ENCODE data around the gene PDE4C. TPM values are rescaled to one million over a fixed set of nuclear protein-coding genes. Genes with fewer than 3 reads are reported as not detected.
A peak's percentile ranks its signal among the peaks of the same experiment; 100 is the strongest.

The PDE4C gene
- total and polyA plus RNA-seq, 9 of the 15 experiments (the other 6 are each of a cell fraction or from before 2014, with no cell fraction given) = 0.04 to 0.91 (median 0.20) TPM; not detected in 1

DNA sequence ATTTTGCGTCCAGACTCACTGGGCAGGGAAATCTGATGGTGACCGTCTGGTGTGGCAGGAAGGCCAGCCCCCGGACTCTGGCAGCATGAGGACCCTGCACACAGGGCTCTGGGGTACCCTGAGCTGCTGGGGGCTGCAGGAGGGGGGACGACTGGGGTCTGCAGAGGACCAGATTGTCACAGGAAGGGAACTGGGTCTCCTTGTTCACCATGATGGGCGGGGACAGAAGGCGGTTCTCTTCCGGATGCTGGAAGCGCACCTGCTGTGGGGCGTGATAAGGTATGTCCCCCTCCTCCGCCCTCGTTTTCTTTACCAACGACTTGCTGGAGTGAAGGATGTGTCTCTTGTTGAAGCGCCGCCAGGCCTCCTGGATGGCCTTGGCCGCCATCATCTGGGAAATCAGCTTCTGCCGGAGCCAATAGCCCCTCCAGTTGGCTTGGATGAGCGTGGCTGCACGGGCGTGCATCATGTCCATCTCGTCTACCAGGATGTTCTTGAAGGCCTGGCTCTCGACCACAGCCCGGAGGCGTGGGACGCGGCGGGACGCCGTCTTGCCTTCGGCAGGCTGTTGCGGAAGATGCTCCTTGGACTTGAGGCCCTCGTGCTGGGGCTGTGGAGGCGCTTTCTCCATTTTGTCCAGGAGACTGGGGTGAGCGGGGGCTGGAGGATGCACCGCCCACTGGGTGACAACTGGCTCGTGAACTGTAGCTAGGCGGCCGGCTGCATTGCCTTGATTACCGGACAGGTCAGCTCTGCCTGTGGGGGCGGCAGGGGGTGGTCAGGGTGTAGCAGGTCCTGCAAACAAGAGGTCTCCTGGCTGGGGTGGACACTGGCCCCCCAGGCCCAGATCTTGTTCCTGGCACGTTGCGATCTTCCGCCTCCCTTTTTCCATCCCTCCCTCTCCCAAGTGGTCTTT, 40.8 kb upstream of the PDE4C start:
- ATAC-seq (peak; percentile 41), FAIRE-seq (peak; percentile 62), DNase-seq (ENCODE audit: extremely low read depth in 1 of 4, low spot score in 3 of 4) (peak; percentile 44 to 51 (median 47))
- Histone ChIP-seq H3K79me2 (ENCODE audit: control insufficient read depth, insufficient read depth, low read length) (no peaks in the 10 kb centered on the region), H3K27me3 (ENCODE audit: control insufficient read depth in 2 of 2, insufficient read depth in 2 of 2, low read length in 2 of 2) (no peaks in the 10 kb centered on the region), H3K4me3 (no peak overlapping the region), H3K4me2 (ENCODE audit: insufficient read depth, low read length) (peak overlapping the region; percentile 46), H4K20me1 (replicated peaks; ENCODE audit: control insufficient read depth, insufficient read depth, low read length) (no peaks in the 10 kb centered on the region), H3K27ac (ENCODE audit: extremely low read depth, low read depth, low read length) (no peak overlapping the region), H3K4me1 (replicated peaks in 1 of 2; ENCODE audit: control insufficient read depth in 2 of 2, insufficient read depth in 2 of 2, low read length in 2 of 2) (peaks cover 14 to 37% of the 10 kb centered on the region in 2 experiments), H3K36me3 (ENCODE audit: control insufficient read depth, insufficient read depth, low read length) (no peaks in the 10 kb centered on the region), H3K9ac (ENCODE audit: insufficient read depth in 1 of 2, low read depth in 2 of 2, low read length in 2 of 2) (peak overlapping the region in 1 of 2 experiments; percentile 56; a peak in 2 of 4 replicates), H2AFZ (ENCODE audit: low read depth, low read length) (peak overlapping the region; percentile 81), H3K9me1 (ENCODE audit: control insufficient read depth, insufficient read depth, low read length) (no peaks in the 10 kb centered on the region), H3K9me3 (replicated peaks; ENCODE audit: control insufficient read depth, insufficient read depth, low read depth, low read length) (no peaks in the 10 kb centered on the region)
- BruUV-seq (replicated peaks) = no TSS peak
- POLR2A ChIA-PET = interaction anchor here (5.7 kb wide), 1 partner anchor 13 kb away, joined by 45 read pairs; the partner anchor contains the start of gene JUND
- in situ Hi-C loops (cut with MboI) = no loop called here
- 22% methylated on average over 42 of the region's 42 CpGs for WGBS (ENCODE audit: insufficient coverage, low coverage, missing lambda C conversion rate)
- intact Hi-C loops (cut with micrococcal nuclease) = no loop called here
- CTCF ChIA-PET (ENCODE audit: low intra/inter-chr PET ratio) = interaction anchor here (0.7 kb wide), 1 partner anchor 138 kb away, joined by 3 read pairs; no protein-coding TSS in a partner anchor
- no peak for TF ChIP-seq MCM3 (IDR thresholded peaks at IDR 0.05)
- TF ChIP-seq DNMT1 (IDR thresholded peaks at IDR 0.05) = no peak
- TF ChIP-seq EP400 (IDR thresholded peaks at IDR 0.05) = no peak
- TF ChIP-seq ELF2 (CRISPR knock-in tag; IDR thresholded peaks at IDR 0.05) = no peak
- no peak for TF ChIP-seq MAFG (tag; conservative IDR thresholded peaks at IDR 0.05)
- TF ChIP-seq STAT5B (CRISPR knock-in tag; IDR thresholded peaks at IDR 0.05) = no peak
- no peak for TF ChIP-seq TOE1 (IDR thresholded peaks at IDR 0.05; ENCODE audit: borderline replicate concordance)
- TF ChIP-seq TOE1 (CRISPR knock-in tag; IDR thresholded peaks at IDR 0.05; ENCODE audit: borderline replicate concordance, low read depth) = no peak
- TF ChIP-seq TFAP4 (CRISPR knock-in tag; IDR thresholded peaks at IDR 0.05; ENCODE audit: borderline replicate concordance) = 0 out of 2 replicates have a peak, but pooled peaks have one; percentile 14
- TF ChIP-seq MBD1 (CRISPR knock-in tag; IDR thresholded peaks at IDR 0.05) = no peak
- no peak for TF ChIP-seq LEF1 (IDR thresholded peaks at IDR 0.05)
- no peak for TF ChIP-seq ZBTB8A (IDR thresholded peaks at IDR 0.05; ENCODE audit: partially characterized antibody)
- TF ChIP-seq ZNF589 (CRISPR knock-in tag; IDR thresholded peaks at IDR 0.05; ENCODE audit: low read depth) = no peak
- no peak for TF ChIP-seq CREB3 (tag; conservative IDR thresholded peaks at IDR 0.05; ENCODE audit: low read depth)
- TF ChIP-seq TBL1XR1 (IDR thresholded peaks at IDR 0.05; ENCODE audit: low read length in 2 of 2) = no peak
- TF ChIP-seq, protein P1, sequence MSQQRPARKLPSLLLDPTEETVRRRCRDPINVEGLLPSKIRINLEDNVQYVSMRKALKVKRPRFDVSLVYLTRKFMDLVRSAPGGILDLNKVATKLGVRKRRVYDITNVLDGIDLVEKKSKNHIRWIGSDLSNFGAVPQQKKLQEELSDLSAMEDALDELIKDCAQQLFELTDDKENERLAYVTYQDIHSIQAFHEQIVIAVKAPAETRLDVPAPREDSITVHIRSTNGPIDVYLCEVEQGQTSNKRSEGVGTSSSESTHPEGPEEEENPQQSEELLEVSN (IDR thresholded peaks at IDR 0.05; ENCODE audit: borderline replicate concordance in 1 of 2, extremely low read depth in 1 of 2, insufficient read depth in 1 of 2, insufficient read length in 1 of 2, low read depth in 1 of 2, low read length in 1 of 2, poor library complexity in 1 of 2, severe bottlenecking in 1 of 2) = peak in 1 of 2 experiments; percentile 62
